ENCODE measurements around the gene CUL3. TPM values are rescaled to one million over a fixed set of nuclear protein-coding genes. Genes with fewer than 3 reads are reported as not detected.

Gene CUL3
- total and polyA plus RNA-seq, 2 of the 13 experiments (the other 11 are each of a cell fraction or from before 2014, with no cell fraction given), result 33.2 to 62.3 TPM

DNA sequence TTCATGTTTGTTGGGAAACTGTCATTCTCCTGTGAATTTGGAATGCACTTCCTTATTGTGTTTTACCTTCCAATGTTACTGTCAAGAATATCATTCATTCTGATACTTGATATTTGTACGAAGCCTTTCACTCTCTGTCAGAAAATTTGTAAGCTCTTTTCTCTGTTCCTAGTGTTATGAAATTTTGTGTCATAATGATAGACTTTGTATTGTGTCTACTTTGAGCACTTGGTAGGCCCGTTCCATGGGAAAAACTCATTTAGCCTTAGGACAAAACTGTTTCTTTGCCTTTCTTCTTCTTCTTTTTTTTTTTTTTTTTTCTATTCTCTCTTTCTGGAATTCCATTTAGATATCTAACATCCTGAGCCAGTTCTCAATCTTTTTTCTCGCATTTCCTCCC lies 131.3 kb downstream of the CUL3 start (continued):
- no peak for TF ChIP-seq SETDB1 (CRISPR knock-in tag; IDR thresholded peaks at IDR 0.05; ENCODE audit: borderline replicate concordance)
- TF ChIP-seq MEF2D (CRISPR knock-in tag; IDR thresholded peaks at IDR 0.05), result no peak
- TF ChIP-seq TRIM24 (CRISPR knock-in tag; IDR thresholded peaks at IDR 0.05), result no peak

DNA sequence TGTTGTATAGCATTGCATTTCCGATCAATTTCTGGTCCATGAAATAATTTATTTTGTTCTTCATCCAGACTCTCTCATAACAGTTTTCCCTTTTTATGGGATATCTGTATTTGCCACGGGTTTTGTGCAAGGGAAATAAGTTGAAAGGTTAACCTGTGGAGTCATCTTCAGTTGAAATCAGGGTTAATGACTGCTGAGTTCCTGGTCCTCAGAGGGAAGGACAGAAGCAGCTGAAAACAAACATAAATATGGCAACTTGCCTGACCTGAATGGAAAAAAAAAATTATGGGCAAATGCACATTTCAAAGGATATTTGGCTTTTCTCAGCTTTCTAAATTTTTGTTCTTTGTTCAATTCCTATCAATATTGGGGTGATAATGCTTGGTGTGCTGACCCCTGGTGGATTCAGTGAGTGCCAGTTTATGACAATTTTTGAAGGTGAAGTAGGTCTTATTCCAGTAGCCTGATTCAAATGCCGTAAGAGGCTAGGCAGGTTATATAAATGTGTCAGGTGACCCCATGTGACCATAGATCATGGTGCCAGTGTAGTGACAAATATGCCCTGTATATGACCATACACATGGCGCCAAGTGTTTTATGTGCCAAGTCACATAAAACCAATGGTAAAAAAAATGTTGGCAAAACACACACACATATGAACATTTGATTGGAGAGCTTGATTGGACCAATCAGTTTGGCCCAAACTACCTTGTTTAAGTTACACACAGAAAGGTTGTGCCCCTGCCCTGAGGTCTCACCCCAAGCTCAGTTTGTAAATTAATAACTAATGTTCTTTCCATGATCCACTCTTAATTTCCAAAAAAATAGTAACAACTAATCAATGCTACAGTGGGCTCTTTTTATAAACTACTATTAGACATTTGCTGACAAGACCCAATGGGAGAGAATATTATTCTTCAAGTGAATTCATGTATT lies 135.7 kb downstream of the CUL3 start:
- H3K79me2 ChIP-seq (ENCODE audit: insufficient read depth, low read length), result no peaks in the 10 kb centered on the region
- in situ Hi-C loops (cut with HindIII; ENCODE audit: extremely low pct_ligation_motif_present, low pct_unique_long_range_greater_than_20kb), result no loop called here
- intact Hi-C loops (cut with micrococcal nuclease; ENCODE audit: unreplicated experiment), result loop anchor here (1.0 to 2.0 kb wide), 3 partner anchors 92 to 479 kb away; no protein-coding TSS in a partner anchor
- H3K4me1 ChIP-seq (ENCODE audit: insufficient read depth, low read length), result no peaks in the 10 kb centered on the region
- no peaks in the 10 kb centered on the region for H3K27me3 ChIP-seq (ENCODE audit: control insufficient read depth in 1 of 2, insufficient read depth in 2 of 2, low read length in 2 of 2)
- FAIRE-seq, result peak; percentile 37
- no peaks in the 10 kb centered on the region for H4K20me1 ChIP-seq (ENCODE audit: insufficient read depth, low read length)
- no peak overlapping the region for H3K9ac ChIP-seq (ENCODE audit: insufficient read depth, low read depth, low read length)
- WGBS (ENCODE audit: low lambda C conversion rate), result 35% methylated on average over 4 of the region's 4 CpGs
- peak; percentile 44 for DNase-seq (ENCODE audit: low spot score)
- POLR2A ChIA-PET, result no interaction called here
- H2AFZ ChIP-seq (ENCODE audit: low read length), result no peak overlapping the region
- H3K4me2 ChIP-seq (ENCODE audit: low read depth, low read length), result no peak overlapping the region
- no TSS peak for BruUV-seq (replicated peaks)
- ATAC-seq, result peak; percentile 83
- no peaks in the 10 kb centered on the region for H3K36me3 ChIP-seq (replicated peaks in 1 of 2; ENCODE audit: control insufficient read depth in 1 of 2, insufficient read depth in 2 of 2, low read length in 2 of 2)
- H3K27ac ChIP-seq (ENCODE audit: extremely low read length, insufficient read depth, low read length), result no peak overlapping the region
- H3K4me3 ChIP-seq (replicated peaks in 1 of 3; ENCODE audit: insufficient read depth in 1 of 3, low read depth in 2 of 3, low read length in 3 of 3), result no peak overlapping the region
- no peaks in the 10 kb centered on the region for H3K9me3 ChIP-seq (ENCODE audit: low read length)
- CTCF ChIA-PET (ENCODE audit: low intra/inter-chr PET ratio, low total read pairs), result interaction anchor here (1.8 kb wide), 1 partner anchor 92 kb away, joined by 8 read pairs; no protein-coding TSS in a partner anchor
- TF ChIP-seq, protein P1, sequence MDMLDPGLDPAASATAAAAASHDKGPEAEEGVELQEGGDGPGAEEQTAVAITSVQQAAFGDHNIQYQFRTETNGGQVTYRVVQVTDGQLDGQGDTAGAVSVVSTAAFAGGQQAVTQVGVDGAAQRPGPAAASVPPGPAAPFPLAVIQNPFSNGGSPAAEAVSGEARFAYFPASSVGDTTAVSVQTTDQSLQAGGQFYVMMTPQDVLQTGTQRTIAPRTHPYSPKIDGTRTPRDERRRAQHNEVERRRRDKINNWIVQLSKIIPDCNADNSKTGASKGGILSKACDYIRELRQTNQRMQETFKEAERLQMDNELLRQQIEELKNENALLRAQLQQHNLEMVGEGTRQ (IDR thresholded peaks at IDR 0.05; ENCODE audit: low read depth, low read length), result 0 out of 2 replicates have a peak, but pooled peaks have one; percentile 4
- TF ChIP-seq, protein P1 (CRISPR knock-in tag; IDR thresholded peaks at IDR 0.05; ENCODE audit: borderline replicate concordance), result no peak
- TF ChIP-seq, protein P2, sequence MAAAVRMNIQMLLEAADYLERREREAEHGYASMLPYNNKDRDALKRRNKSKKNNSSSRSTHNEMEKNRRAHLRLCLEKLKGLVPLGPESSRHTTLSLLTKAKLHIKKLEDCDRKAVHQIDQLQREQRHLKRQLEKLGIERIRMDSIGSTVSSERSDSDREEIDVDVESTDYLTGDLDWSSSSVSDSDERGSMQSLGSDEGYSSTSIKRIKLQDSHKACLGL (CRISPR knock-in tag; IDR thresholded peaks at IDR 0.05), result no peak
- TF ChIP-seq ZNF589 (CRISPR knock-in tag; conservative IDR thresholded peaks at IDR 0.05) (no peak), KLF6 (CRISPR knock-in tag; IDR thresholded peaks at IDR 0.05) (no peak), RORA (CRISPR knock-in tag; IDR thresholded peaks at IDR 0.05) (no peak), ZNF619 (CRISPR knock-in tag; IDR thresholded peaks at IDR 0.05) (no peak), ZNF350 (CRISPR knock-in tag; IDR thresholded peaks at IDR 0.05; ENCODE audit: borderline replicate concordance, low read depth) (no peak), RFX5 (IDR thresholded peaks at IDR 0.05; ENCODE audit: low read depth, low read length) (no peak), HNRNPLL (IDR thresholded peaks at IDR 0.05; ENCODE audit: low read depth, low read length, poor library complexity, severe bottlenecking) (no peak), IRF2 (CRISPR knock-in tag; IDR thresholded peaks at IDR 0.05) (no peak), SMC3 (IDR thresholded peaks at IDR 0.05; ENCODE audit: low read length) (peak; percentile 77), NR2F2 (IDR thresholded peaks at IDR 0.05; ENCODE audit: borderline replicate concordance, low read depth) (no peak), ZNF850 (CRISPR knock-in tag; conservative IDR thresholded peaks at IDR 0.05) (no peak)
- TF ChIP-seq, protein P3, sequence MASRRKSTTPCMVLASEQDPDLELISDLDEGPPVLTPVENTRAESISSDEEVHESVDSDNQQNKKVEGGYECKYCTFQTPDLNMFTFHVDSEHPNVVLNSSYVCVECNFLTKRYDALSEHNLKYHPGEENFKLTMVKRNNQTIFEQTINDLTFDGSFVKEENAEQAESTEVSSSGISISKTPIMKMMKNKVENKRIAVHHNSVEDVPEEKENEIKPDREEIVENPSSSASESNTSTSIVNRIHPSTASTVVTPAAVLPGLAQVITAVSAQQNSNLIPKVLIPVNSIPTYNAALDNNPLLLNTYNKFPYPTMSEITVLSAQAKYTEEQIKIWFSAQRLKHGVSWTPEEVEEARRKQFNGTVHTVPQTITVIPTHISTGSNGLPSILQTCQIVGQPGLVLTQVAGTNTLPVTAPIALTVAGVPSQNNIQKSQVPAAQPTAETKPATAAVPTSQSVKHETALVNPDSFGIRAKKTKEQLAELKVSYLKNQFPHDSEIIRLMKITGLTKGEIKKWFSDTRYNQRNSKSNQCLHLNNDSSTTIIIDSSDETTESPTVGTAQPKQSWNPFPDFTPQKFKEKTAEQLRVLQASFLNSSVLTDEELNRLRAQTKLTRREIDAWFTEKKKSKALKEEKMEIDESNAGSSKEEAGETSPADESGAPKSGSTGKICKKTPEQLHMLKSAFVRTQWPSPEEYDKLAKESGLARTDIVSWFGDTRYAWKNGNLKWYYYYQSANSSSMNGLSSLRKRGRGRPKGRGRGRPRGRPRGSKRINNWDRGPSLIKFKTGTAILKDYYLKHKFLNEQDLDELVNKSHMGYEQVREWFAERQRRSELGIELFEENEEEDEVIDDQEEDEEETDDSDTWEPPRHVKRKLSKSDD (CRISPR knock-in tag; IDR thresholded peaks at IDR 0.05; ENCODE audit: low read depth), result no peak
